ENCODE results near the gene FNDC4. TPM values are rescaled to one million over a fixed set of nuclear protein-coding genes. Genes with fewer than 3 reads are reported as not detected.

Gene FNDC4
- total and polyA plus RNA-seq, 2 experiments from 2014 or later: 20.2 to 24.2 TPM

GRCh38 chr2:27502142-27502541 is 7.1 kb upstream of the FNDC4 start:
- Histone ChIP-seq H3K9ac (no peak overlapping the region), H4K20me1 (ENCODE audit: insufficient read depth) (no peaks in the 10 kb centered on the region), H3K27me3 (replicated peaks; ENCODE audit: insufficient read depth) (no peaks in the 10 kb centered on the region), H2AFZ (no peak overlapping the region), H3K4me3 (no peak overlapping the region), H3K9me2 (ENCODE audit: insufficient read depth) (no peaks in the 10 kb centered on the region), H3F3A (ENCODE audit: insufficient read depth) (no peaks in the 10 kb centered on the region), H3K36me3 (ENCODE audit: low read depth) (no peaks in the 10 kb centered on the region), H3K27ac (no peak overlapping the region), H3K4me2 (ENCODE audit: unreplicated experiment) (no peak overlapping the region), H3K79me2 (ENCODE audit: insufficient read depth) (no peaks in the 10 kb centered on the region), H3K4me1 (ENCODE audit: insufficient read depth) (peaks cover 11% of the 10 kb centered on the region), H3K9me3 (ENCODE audit: low read depth) (no peaks in the 10 kb centered on the region)
- in situ Hi-C loops (cut with MboI): no loop called here
- 48 to 55% methylated on average over 4 of the region's 4 CpGs for WGBS, 2 experiments (ENCODE audit: low coverage in 1 of 2, low lambda C conversion rate in 2 of 2, missing lambda C conversion rate in 2 of 2)
- DNase-seq: peak; percentile 66
- TF ChIP-seq EZH2phosphoT487 (IDR thresholded peaks at IDR 0.05; ENCODE audit: insufficient read depth, low read depth): no peak
- no peak for TF ChIP-seq EZH2 (IDR thresholded peaks at IDR 0.05; ENCODE audit: insufficient read depth, poor library complexity, severe bottlenecking)

DNA sequence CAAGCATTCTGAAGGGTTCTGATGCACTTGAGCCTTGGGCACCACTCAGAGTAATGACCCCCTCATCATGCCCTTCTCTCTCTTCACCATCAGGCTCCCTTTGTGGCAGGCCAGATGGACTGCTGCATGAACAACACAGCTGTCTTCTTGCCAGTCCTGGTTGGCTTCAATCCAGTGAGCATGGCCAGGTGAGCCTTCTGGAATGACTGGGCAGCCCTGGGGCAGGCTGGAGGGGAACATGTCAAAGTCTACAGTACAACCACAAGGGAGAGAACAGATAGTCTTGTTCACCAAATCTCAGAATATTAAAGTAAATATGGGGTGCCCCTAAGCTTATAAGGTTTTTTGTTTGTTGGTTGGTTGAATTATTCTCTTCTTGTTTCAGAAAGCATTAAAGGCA is 6.0 kb upstream of the FNDC4 start:
- TF ChIP-seq EZH2phosphoT487 (IDR thresholded peaks at IDR 0.05; ENCODE audit: insufficient read depth, low read depth): no peak
- TF ChIP-seq EZH2 (IDR thresholded peaks at IDR 0.05; ENCODE audit: insufficient read depth, poor library complexity, severe bottlenecking): no peak
- Histone ChIP-seq H3K9ac (no peak overlapping the region), H3K9me3 (ENCODE audit: low read depth) (no peaks in the 10 kb centered on the region), H3K9me2 (ENCODE audit: insufficient read depth) (no peaks in the 10 kb centered on the region), H3K27ac (no peak overlapping the region), H3K27me3 (replicated peaks; ENCODE audit: insufficient read depth) (no peaks in the 10 kb centered on the region), H3K36me3 (ENCODE audit: low read depth) (no peaks in the 10 kb centered on the region), H3K4me3 (no peak overlapping the region), H3F3A (ENCODE audit: insufficient read depth) (no peaks in the 10 kb centered on the region), H4K20me1 (ENCODE audit: insufficient read depth) (no peaks in the 10 kb centered on the region), H2AFZ (no peak overlapping the region), H3K4me1 (ENCODE audit: insufficient read depth) (peaks cover 21% of the 10 kb centered on the region), H3K4me2 (ENCODE audit: unreplicated experiment) (no peak overlapping the region), H3K79me2 (ENCODE audit: insufficient read depth) (no peaks in the 10 kb centered on the region)
- in situ Hi-C loops (cut with MboI): no loop called here
- no peak for DNase-seq

- no peaks in the 10 kb centered on the region for H3K27me3 ChIP-seq (replicated peaks; ENCODE audit: insufficient read depth)
- no peak for DNase-seq
Measured at GRCh38 chr2:27498975-27499374, 4.0 kb upstream of the FNDC4 start.

DNA sequence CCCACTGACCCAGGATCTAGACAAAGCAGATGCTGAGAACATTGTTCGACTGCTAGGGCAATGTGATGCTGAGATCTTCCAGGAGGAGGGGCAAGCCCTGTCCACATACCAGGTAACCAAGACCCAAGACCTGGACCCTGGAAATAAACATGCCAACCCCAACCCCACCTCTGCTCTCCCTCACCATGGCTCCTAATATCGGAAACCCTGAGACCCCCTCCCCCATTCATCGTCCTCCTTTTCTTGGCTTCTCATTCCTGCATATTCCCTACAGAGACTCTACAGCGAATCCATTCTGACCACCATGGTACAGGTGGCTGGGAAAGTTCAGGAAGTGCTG is 2.3 kb upstream of the FNDC4 start:
- in situ Hi-C loops (cut with MboI): no loop called here
- Histone ChIP-seq H3K9me3 (ENCODE audit: low read depth) (no peaks in the 10 kb centered on the region), H3K9ac (no peak overlapping the region), H3K36me3 (ENCODE audit: low read depth) (no peaks in the 10 kb centered on the region), H4K20me1 (ENCODE audit: insufficient read depth) (no peaks in the 10 kb centered on the region), H3F3A (ENCODE audit: insufficient read depth) (no peaks in the 10 kb centered on the region), H3K27me3 (replicated peaks; ENCODE audit: insufficient read depth) (no peaks in the 10 kb centered on the region), H3K4me3 (no peak overlapping the region), H3K4me1 (ENCODE audit: insufficient read depth) (peaks cover 19% of the 10 kb centered on the region), H3K4me2 (ENCODE audit: unreplicated experiment) (peak overlapping the region; percentile 38), H3K79me2 (ENCODE audit: insufficient read depth) (no peaks in the 10 kb centered on the region), H2AFZ (0 out of 2 replicates have a peak overlapping the region, but pooled peaks have one; percentile 30), H3K9me2 (ENCODE audit: insufficient read depth) (no peaks in the 10 kb centered on the region), H3K27ac (no peak overlapping the region)
- TF ChIP-seq EZH2phosphoT487 (IDR thresholded peaks at IDR 0.05; ENCODE audit: insufficient read depth, low read depth) (no peak), EZH2 (IDR thresholded peaks at IDR 0.05; ENCODE audit: insufficient read depth, poor library complexity, severe bottlenecking) (no peak)
- WGBS, 2 experiments (ENCODE audit: low coverage in 1 of 2, low lambda C conversion rate in 2 of 2, missing lambda C conversion rate in 2 of 2): 58 to 60% methylated on average over 4 of the region's 4 CpGs
- no peak for DNase-seq

More at GRCh38 chr2:27498975-27499374, 4.0 kb upstream of the FNDC4 start:
- 76 to 80% methylated on average over 3 of the region's 3 CpGs for WGBS, 2 experiments (ENCODE audit: low coverage in 1 of 2, low lambda C conversion rate in 2 of 2, missing lambda C conversion rate in 2 of 2)
- Histone ChIP-seq H3K9me2 (ENCODE audit: insufficient read depth) (no peaks in the 10 kb centered on the region), H3K27ac (no peak overlapping the region), H3K36me3 (ENCODE audit: low read depth) (no peaks in the 10 kb centered on the region), H3K4me3 (no peak overlapping the region), H3K9me3 (ENCODE audit: low read depth) (no peaks in the 10 kb centered on the region), H3K79me2 (ENCODE audit: insufficient read depth) (no peaks in the 10 kb centered on the region), H2AFZ (no peak overlapping the region), H4K20me1 (ENCODE audit: insufficient read depth) (no peaks in the 10 kb centered on the region), H3K4me2 (ENCODE audit: unreplicated experiment) (no peak overlapping the region), H3K4me1 (ENCODE audit: insufficient read depth) (peaks cover 22% of the 10 kb centered on the region), H3F3A (ENCODE audit: insufficient read depth) (no peaks in the 10 kb centered on the region), H3K9ac (no peak overlapping the region)
- TF ChIP-seq EZH2phosphoT487 (IDR thresholded peaks at IDR 0.05; ENCODE audit: insufficient read depth, low read depth) (no peak), EZH2 (IDR thresholded peaks at IDR 0.05; ENCODE audit: insufficient read depth, poor library complexity, severe bottlenecking) (no peak)
- in situ Hi-C loops (cut with MboI): no loop called here
